Activated CD4-positive, alpha-beta T cell treated with anti-CD3 and anti-CD28 coated beads, Interleukin-2, amount 10 ng/mL, durations not matched to agents 7 days and 5 days (primary cell): ENCODE results near the gene RAI1. TPM values are rescaled to one million over a fixed set of nuclear protein-coding genes. Genes with fewer than 3 reads are reported as not detected.

Experiments used
- CTCF ChIA-PET: fragments of 350-600 bp; sonication (Branson Sonifier 250); formaldehyde crosslinking; loops from one replicate; lab custom pipeline; 2021; ENCODE audit warnings: antibody characterized with exemption; lab: Charles Lee
- POLR2A ChIA-PET: fragments of 350-600 bp; sonication (Branson Sonifier 250); formaldehyde crosslinking; loops from one replicate; lab custom pipeline; 2021; ENCODE audit warnings: antibody characterized with exemption; lab: Charles Lee
- DNase-seq: peaks from one replicate; pipeline ENCODE4 v3.0.0-alpha.2; 2020
- H3K27ac Mint-ChIP-seq: one replicate; pipeline ENCODE4 v1.8.0; 2021; ENCODE audit warnings: mild to moderate bottlenecking, moderate library complexity, mixed read lengths
- H3K27me3 Mint-ChIP-seq: one replicate; pipeline ENCODE4 v1.8.0; 2021; ENCODE audit warnings: mixed read lengths
- H3K36me3 Mint-ChIP-seq: one replicate; pipeline ENCODE4 v1.8.0; 2021; ENCODE audit warnings: low read depth, mixed read lengths
- H3K4me1 Mint-ChIP-seq: one replicate; pipeline ENCODE4 v1.8.0; 2021; ENCODE audit warnings: mixed read lengths
- H3K4me3 Mint-ChIP-seq: one replicate; pipeline ENCODE4 v1.8.0; 2021; ENCODE audit warnings: mild to moderate bottlenecking, moderate library complexity, mixed read lengths
- H3K9me3 Mint-ChIP-seq: one replicate; pipeline ENCODE4 v1.8.0; 2021; ENCODE audit warnings: mixed read lengths
- total RNA-seq, 2 experiments: library from RNA; stranded (reverse); gene quantifications; one replicate each; pipeline ENCODE4 v1.2.3, GENCODE V29; 2021

RAI1 gene
- total RNA-seq, 2 experiments from 2014 or later: 18.1 to 18.5 TPM

DNA sequence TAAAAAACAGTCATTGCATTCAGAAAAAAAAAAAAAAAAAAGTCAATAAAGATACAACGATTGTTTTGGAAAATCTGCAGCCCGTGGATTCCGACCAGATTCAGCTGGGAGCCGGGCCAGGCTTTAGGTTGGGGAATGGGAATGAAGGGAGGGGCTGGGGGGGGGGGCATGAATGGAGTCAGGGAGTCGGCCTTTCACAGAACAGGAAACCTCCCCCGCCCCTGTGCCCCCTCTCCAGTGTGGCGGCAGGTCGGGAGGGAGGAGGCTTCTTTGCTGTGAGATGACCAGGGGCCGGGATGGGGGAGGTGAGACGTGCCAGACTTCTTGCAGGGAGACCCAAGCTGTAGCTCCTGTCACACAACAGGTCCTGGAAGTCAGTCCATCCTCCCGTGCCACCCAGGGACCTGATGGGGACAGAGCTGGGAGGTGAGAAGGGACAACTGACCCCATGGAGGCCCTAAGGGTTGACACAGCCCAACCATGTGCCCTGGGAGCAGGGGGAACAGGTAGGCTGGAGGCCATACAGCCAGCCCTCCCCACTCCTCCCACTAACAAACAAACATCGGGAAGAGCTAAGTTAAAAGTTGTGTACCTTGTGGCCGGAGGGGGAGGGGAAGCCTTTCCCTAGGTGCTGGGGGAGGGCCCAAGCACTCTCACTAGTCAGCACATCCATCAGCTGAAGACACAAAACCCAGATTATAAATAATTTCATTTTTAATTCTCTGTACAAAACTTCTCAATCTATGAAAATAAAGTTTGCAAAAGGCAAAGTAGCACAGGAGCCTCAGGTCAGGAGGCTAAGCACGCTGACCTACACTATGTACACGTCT lies 130.3 kb downstream of the RAI1 start:
- no peak for DNase-seq
- no peaks in the 10 kb centered on the region for H3K27me3 Mint-ChIP-seq
- CTCF ChIA-PET: interaction anchor here (0.6 to 2.9 kb wide), 18 partner anchors 10 to 218 kb away, joined by 3 to 18 read pairs (median 4); no protein-coding TSS in a partner anchor
- H3K27ac Mint-ChIP-seq: peak overlapping the region; percentile 5
- H3K4me3 Mint-ChIP-seq: no peak overlapping the region
- H3K9me3 Mint-ChIP-seq: no peaks in the 10 kb centered on the region
- H3K36me3 Mint-ChIP-seq: peaks cover 23% of the 10 kb centered on the region
- peaks cover 23% of the 10 kb centered on the region for H3K4me1 Mint-ChIP-seq
- POLR2A ChIA-PET: no interaction called here

DNA sequence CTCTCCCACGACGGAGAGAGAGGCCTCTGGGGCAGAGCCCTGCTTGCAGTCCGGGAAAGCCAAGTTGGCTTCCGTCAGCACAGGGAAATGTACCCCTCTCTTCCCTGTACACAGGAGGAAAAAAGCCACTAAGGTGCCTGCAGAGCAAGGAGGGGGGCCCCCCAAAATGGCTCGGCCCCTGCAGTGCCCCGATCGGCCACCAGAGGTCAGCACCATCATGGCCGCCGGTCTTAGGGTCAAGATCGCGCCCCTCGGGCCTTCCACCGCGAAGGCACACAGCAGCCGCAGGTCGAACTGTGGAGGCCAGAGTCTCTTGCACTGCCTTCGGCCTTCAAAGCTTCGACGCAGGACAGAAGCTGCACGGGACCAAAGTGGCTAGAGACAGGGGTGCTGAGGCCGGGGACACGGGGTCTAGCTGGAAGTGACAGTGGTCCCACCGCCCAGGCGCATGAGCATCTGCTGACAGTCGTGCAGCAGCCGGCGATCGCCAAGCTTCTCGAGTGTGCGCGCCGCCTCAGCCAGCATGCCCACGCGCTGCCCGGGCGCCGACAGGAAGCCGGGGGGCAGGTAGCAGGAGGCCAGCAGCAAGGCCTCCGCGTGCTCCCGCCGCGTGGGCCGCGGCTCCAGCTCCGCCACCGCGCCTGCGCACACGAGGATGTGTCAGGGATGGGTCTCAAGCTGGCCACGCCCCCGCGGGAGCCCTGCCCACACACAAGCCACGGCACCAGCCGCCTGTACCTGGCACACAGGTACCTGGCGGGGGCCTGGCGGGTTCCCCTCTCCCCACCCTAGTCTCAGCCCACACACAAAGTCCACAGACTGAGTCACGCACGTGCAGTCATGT lies 131.2 kb downstream of the RAI1 start:
- peaks cover 21% of the 10 kb centered on the region for H3K4me1 Mint-ChIP-seq
- H3K36me3 Mint-ChIP-seq: peaks cover 30% of the 10 kb centered on the region
- no peaks in the 10 kb centered on the region for H3K27me3 Mint-ChIP-seq
- H3K27ac Mint-ChIP-seq: peak overlapping the region; percentile 19
- ChIA-PET CTCF (interaction anchor here (0.5 to 2.9 kb wide), 17 partner anchors 9 to 217 kb away, joined by 3 to 18 read pairs (median 3); no protein-coding TSS in a partner anchor), POLR2A (no interaction called here)
- DNase-seq: peak; percentile 52
- no peak overlapping the region for H3K4me3 Mint-ChIP-seq
- H3K9me3 Mint-ChIP-seq: no peaks in the 10 kb centered on the region

DNA sequence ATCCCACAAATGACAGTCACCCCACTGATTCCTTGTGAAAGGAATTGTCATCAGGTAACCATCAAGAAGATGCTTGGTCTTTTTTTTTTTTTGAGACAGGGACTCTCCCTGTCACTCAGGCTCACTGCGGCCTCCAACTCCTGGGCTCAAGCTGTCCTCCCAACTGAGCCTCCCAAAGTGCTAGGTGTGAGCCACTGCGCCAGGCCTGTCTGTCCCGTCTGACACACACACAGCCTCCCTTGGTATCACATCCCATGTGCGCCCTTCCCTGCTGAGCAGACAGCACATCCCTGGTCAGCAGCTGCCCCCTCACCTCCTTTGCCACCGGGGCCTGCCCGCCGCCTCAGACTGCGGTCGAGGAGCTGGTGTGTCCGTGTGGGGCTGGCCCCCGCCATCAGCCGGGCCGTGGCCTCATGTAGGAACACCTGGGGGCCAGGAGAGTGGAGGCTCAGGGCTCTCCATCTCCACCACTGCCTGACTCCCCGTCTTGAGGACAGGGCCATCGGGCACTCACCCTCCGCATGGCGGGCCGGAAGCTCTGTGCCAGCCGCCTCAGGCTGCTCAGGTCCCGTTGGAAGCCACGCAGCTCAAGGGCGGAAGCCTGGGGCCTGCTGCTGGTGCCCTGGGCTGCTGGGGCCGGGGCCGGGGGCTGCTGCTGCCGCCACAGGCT lies 131.9 kb downstream of the RAI1 start:
- peak overlapping the region; percentile 19 for H3K27ac Mint-ChIP-seq
- POLR2A ChIA-PET: no interaction called here
- H3K27me3 Mint-ChIP-seq: no peaks in the 10 kb centered on the region
- DNase-seq: no peak
- CTCF ChIA-PET: interaction anchor here (0.5 to 2.9 kb wide), 10 partner anchors 8 to 123 kb away, joined by 3 to 18 read pairs (median 4); no protein-coding TSS in a partner anchor
- H3K4me1 Mint-ChIP-seq: peaks cover 21% of the 10 kb centered on the region
- no peaks in the 10 kb centered on the region for H3K9me3 Mint-ChIP-seq
- H3K36me3 Mint-ChIP-seq: peaks cover 36% of the 10 kb centered on the region
- no peak overlapping the region for H3K4me3 Mint-ChIP-seq

DNA sequence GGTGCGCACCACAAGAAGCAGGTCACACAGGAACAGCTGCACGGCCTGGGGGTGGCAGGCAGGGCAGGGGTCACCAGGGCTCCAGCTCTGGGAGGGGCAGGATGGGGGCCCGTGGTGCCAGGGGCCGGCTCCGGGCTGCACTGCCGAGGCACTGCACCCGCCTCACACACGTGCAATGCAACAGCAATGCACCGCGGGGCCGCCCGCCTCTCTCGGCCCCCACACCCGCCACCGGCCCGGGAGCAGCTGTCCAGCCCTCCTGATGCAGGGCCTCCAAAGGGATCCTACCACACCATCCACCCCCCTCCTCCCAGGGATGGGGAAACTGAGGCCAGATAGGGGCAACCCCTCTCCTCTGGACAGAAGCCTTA lies 132.5 kb downstream of the RAI1 start:
- no peaks in the 10 kb centered on the region for H3K27me3 Mint-ChIP-seq
- peaks cover 22% of the 10 kb centered on the region for H3K4me1 Mint-ChIP-seq
- H3K9me3 Mint-ChIP-seq: no peaks in the 10 kb centered on the region
- ChIA-PET POLR2A (no interaction called here), CTCF (interaction anchor here (1.9 to 2.9 kb wide), 2 partner anchors 8 to 47 kb away, joined by 5 to 18 read pairs; no protein-coding TSS in a partner anchor)
- no peak overlapping the region for H3K4me3 Mint-ChIP-seq
- H3K27ac Mint-ChIP-seq: no peak overlapping the region
- no peak for DNase-seq
- peaks cover 40% of the 10 kb centered on the region for H3K36me3 Mint-ChIP-seq

DNA sequence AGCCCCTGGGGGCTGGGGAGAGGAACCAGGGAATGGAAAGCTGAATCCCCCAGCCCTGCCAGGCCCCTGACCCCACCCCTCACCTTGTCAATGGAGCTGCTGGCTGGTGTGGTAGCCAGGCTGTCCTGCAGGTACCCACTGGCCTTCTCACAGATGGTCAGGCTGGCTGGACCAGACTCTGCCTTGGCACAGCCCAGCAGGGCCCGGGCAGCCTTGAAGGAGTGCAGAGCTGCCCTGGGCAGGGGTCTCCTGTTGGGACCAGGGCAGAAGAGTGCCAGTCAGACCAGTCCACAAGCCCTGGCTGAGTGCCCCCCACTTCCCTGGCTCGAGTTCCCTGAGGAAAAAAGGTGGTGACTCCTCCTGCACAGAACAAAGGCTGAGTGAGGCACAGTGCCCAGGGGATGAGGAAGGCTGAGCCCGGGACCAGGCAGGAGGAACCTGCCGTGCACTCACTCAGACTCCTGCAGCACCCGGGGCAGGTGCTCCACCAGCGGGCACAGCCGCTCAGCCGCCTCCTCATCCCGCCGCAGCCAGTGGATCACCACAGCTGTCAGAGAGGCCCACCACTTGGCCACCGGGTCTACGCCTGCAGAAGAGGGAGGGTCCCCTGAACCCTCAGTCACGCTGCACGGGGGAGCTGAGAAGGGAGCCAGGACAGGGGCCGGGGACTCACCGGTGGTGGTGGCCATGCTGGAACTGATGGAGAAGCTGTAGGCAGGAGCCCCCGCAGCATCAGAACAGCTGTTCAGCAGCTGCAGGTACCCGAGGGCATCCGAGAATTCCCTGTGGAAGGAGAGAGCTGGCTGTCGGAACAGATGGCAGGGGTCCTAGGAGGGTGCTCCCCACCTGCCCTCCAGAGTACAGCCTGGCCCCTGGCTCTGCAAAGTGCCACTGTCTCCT lies 133.2 kb downstream of the RAI1 start:
- ChIA-PET CTCF (interaction anchor here (1.9 kb wide), 1 partner anchor 46 kb away, joined by 5 read pairs; no protein-coding TSS in a partner anchor), POLR2A (no interaction called here)
- Mint-ChIP-seq H3K27me3 (no peaks in the 10 kb centered on the region), H3K4me1 (peaks cover 24% of the 10 kb centered on the region), H3K36me3 (peaks cover 45% of the 10 kb centered on the region), H3K9me3 (no peaks in the 10 kb centered on the region), H3K4me3 (no peak overlapping the region), H3K27ac (peak overlapping the region; percentile 5)
- DNase-seq: no peak

DNA sequence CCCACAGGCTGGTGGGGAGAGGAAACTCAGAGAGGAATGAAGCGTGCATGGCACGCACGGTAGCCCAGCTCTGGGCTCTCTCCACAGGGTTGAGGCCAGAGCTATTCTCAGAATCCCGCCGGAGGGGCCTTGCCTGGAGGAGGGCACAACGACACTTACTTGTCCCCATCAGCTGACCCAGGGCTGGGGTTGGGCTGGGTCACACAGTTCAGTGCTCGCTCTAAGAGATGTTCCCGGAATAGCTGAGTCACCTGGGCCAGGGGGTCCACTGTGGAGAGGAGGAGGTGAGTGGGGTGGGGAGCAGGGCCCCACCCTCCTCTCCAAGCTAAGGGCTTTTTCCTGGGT lies 133.8 kb downstream of the RAI1 start:
- ChIA-PET CTCF (interaction anchor here (0.8 to 1.9 kb wide), 2 partner anchors 41 to 45 kb away, joined by 4 to 5 read pairs; no protein-coding TSS in a partner anchor), POLR2A (no interaction called here)
- Mint-ChIP-seq H3K4me3 (no peak overlapping the region), H3K9me3 (no peaks in the 10 kb centered on the region), H3K4me1 (peaks cover 30% of the 10 kb centered on the region), H3K27me3 (no peaks in the 10 kb centered on the region), H3K36me3 (peaks cover 51% of the 10 kb centered on the region), H3K27ac (peak overlapping the region; percentile 9)
- no peak for DNase-seq

DNA sequence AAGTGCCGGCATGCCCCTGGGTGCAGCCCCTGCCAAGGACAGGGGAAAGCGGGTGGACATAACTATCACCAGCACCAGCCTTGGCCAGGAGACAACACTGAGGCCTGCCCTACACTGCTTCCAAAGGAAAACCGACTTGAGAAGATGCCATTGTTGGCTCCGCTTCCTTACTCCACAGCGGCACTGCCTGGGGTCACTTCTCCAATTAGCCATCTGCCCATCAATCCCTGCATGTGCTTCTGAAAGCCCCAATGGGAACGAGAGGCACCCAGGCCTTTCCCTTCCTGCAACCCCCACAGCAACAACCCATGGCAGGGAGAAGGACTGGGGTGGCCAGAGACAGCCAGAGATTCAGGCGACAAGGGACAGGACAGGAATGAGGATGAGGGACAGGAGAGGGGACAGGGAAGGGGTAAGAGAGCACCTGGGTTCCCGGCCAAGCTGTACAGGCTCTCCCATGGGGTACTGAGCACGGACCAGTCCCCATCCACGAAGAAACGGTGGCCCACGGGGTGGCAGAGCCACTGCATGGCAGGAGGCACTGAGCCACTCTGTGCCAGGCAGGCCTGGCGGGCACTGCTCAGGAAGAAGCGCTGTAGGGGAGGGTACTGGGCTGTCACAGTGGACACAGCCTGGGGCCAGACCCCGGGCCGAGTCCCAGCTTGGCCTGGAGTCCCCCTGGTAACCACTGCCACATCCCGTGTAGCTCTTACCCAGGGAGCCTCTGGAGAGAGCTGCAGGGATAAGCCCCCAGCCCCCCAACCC lies 134.4 kb downstream of the RAI1 start:
- H3K27ac Mint-ChIP-seq: no peak overlapping the region
- H3K4me1 Mint-ChIP-seq: peaks cover 35% of the 10 kb centered on the region
- peaks cover 56% of the 10 kb centered on the region for H3K36me3 Mint-ChIP-seq
- ChIA-PET POLR2A (no interaction called here), CTCF (interaction anchor here (0.8 kb wide), 1 partner anchor 41 kb away, joined by 4 read pairs; no protein-coding TSS in a partner anchor)
- H3K4me3 Mint-ChIP-seq: no peak overlapping the region
- no peaks in the 10 kb centered on the region for H3K9me3 Mint-ChIP-seq
- H3K27me3 Mint-ChIP-seq: no peaks in the 10 kb centered on the region
- no peak for DNase-seq

DNA sequence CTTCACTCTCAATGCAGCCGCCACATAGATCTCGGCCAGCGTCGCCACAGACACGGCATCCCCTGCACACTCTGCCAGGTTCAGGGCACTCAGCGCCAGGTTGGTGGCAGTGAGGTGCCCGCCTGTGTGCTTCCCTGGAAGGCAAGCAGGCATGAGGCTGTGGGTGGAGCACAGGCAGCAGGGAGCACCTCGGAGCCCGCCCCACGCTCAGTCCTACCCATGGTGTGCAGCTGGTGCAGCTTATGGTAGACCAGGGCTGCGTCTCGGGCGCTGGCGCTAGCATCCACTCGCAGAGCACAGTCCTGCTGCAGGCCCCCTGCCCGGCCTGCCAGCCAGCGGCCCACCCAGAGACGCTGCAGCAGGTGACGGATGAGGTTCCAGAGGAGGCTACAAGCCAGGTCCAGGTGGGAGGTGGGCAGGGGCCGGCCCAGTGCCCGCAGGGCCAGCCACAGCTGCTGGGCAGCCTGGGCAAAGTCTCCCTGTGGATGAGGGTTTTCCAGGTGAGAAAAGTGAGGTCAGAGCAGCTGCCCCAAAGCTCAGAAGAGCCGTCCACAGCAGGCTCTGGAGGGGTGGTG lies 135.1 kb downstream of the RAI1 start:
- Mint-ChIP-seq H3K4me3 (no peak overlapping the region), H3K27me3 (no peaks in the 10 kb centered on the region), H3K9me3 (no peaks in the 10 kb centered on the region), H3K36me3 (peaks cover 57% of the 10 kb centered on the region), H3K27ac (no peak overlapping the region), H3K4me1 (peaks cover 41% of the 10 kb centered on the region)
- no peak for DNase-seq
- POLR2A ChIA-PET: no interaction called here
- CTCF ChIA-PET: interaction anchor here (1.0 kb wide), 1 partner anchor 11 kb away, joined by 3 read pairs; no protein-coding TSS in a partner anchor

DNA sequence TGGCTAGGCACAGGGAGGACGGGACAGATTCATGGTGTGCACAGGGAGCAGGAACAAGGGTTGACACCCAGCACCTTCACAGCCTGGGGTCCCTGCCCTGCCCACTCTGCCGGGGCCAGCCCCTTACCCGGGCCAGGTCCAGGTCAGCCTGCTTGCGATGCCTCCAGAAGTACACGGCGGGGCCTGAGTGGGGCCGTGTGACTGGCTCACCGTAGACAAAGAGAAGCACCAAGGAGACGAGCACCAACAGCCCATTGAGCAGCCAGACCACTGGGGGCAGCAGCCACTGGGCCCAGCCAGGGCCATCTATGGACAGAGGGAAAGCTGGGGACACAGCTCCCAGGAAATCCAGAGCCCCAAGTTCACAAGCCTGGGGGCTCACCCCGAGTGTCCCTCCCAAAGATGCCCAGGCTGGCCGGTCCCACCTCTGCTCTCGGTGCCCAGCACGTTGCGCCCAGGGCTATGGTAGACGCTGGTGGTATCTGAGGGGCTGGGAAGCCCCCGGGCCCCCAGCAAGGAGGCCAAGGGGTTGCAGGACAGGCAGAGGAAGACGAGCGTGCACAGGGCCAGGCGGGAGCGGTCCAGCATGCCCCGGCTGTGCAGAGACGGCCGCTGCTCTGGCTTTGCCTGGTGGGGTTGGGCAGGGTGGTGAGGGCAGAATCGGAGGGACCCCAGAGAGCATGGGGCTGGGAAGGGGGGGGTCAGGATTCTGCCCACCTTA lies 135.7 kb downstream of the RAI1 start:
- CTCF ChIA-PET: interaction anchor here (1.0 kb wide), 1 partner anchor 11 kb away, joined by 3 read pairs; no protein-coding TSS in a partner anchor

DNA sequence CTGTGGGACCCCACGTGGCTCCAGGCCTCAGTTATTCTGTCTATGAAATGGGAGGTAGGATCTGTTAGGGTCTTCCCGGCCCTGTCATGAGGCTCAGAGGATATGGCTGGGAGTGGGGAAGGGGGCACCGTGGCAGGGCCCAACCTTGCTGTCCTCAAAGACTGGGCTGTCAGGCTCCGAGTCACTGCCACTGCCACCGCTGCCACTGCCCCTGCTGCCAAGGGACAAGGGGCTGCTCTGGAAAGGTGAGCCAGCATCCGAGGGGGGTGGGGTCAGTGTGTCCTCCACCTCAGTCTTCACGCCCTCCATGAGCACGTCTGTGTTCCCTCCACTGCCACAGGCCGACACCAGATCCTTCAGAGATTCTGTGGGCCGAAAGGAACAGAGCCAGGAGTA lies 136.3 kb downstream of the RAI1 start:
- H3K4me1 Mint-ChIP-seq: peaks cover 45% of the 10 kb centered on the region
- H3K9me3 Mint-ChIP-seq: no peaks in the 10 kb centered on the region
- peak overlapping the region; percentile 51 for H3K27ac Mint-ChIP-seq
- ChIA-PET CTCF (no interaction called here), POLR2A (no interaction called here)
- no peak overlapping the region for H3K4me3 Mint-ChIP-seq
- no peak for DNase-seq
- peaks cover 53% of the 10 kb centered on the region for H3K36me3 Mint-ChIP-seq
- no peaks in the 10 kb centered on the region for H3K27me3 Mint-ChIP-seq

More for the DNA sequence above, 135.7 kb downstream of the RAI1 start:
- Mint-ChIP-seq H3K27ac (no peak overlapping the region), H3K27me3 (no peaks in the 10 kb centered on the region), H3K36me3 (peaks cover 54% of the 10 kb centered on the region), H3K4me3 (no peak overlapping the region), H3K9me3 (no peaks in the 10 kb centered on the region), H3K4me1 (peaks cover 43% of the 10 kb centered on the region)
- no peak for DNase-seq
- POLR2A ChIA-PET: no interaction called here
